ENCODE results near the gene EPHA8.

The EPHA8 gene

DNA sequence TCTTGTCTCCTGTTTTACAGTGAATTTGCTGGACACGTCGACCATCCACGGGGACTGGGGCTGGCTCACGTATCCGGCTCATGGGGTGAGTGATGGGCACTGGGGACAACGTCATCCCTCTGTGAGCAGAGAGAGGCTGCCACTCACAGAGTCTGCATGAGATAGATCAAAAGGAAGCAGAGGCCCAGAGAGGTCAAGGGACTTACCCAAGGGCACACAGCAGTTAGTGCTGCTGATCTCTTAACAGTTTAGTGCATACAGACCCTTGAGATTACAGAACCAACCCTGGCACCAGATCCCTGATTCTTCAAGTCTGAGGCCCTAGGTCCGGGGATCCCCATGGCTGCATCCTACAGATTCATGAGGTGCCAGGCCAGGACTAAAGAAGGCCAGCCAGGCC lies 6.0 kb downstream of the EPHA8 start:
- no peak for DNase-seq

DNA sequence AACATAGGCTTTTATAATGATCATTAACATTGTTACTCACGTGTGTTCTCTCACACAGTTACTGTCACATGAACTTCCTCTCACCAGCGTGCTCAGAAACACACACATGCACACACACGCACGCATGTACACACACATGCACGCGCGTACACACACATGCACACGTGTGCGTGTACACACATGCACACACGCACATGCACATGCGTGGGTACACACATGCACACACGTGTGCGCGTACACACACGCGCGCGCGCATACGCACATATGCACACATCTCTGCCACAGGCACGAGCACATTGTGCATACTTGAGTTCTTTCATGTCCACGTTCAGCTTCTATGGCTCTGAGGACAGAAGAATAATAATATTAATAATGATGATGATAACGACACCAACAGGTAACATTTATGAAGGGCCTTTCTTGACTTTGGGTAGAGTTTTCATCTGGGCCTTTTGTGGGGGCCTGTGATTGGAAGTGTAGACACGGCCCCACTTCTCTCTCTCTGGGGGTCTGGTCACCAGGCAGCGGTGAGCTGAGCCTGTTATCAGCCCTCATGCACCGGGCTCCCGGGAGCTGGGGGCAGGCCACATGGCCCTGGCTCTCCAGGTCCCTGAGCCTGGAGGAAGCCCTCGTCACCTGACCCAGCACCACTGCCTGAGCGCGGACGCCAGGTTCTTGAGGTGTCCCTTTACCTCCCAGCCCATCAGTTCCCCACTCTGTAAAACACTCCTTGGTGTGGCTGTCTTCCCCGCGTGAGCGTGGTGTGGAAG lies 7.0 kb downstream of the EPHA8 start:
- DNase-seq: no peak

GRCh38 chr1:22572818-22573217 lies 9.5 kb downstream of the EPHA8 start:
- DNase-seq: no peak

DNA sequence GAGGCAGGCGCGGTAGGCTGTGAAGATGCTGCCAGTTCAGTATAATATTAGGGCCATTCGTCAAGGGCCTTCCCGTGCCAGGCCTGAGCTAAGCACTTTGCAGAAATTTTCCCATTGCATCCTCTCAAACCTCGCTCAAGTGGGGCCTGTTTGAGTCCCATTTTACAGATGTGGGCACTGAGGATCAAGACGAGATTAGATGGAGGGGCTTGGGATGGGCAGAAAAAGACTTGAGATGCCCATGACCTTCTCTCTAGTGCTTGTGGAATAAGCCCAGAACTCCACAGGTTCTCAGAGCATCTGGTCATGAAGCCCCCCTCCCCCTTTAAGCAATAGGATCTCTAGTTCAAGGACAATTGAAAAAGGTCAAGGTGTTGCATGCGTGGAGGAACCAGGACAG lies 9.9 kb downstream of the EPHA8 start:
- no peak for DNase-seq

DNA sequence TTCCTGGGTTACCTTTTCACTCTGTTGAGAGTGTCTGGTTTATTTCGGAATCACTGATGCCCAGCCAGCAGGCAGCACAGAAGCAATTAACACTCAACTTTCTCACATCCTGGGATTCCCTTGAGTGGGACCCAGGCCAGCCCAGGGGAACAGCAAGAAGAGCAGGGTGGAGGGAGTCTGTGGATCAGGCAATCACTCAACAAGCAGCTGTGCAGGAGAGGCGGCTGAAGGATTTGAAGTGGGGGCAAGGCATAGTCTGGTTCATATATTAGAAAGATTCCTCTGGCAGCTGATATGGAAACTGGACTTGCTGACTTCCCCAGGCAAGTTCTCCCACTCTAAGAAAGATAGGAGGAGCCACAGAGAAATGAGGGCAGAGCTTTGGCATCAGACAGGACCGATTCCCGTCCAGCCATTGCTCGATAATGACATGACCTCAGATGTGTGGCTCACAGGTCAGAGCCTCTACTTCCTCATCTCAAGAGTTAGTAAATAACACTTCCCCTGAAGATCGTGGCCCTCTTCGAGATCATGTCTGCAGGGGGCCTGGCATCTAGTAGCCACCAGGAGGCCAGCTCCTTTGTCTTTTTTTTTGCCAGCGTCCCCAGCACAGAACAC lies 12.4 kb downstream of the EPHA8 start:
- peak; percentile 56 for DNase-seq

DNA sequence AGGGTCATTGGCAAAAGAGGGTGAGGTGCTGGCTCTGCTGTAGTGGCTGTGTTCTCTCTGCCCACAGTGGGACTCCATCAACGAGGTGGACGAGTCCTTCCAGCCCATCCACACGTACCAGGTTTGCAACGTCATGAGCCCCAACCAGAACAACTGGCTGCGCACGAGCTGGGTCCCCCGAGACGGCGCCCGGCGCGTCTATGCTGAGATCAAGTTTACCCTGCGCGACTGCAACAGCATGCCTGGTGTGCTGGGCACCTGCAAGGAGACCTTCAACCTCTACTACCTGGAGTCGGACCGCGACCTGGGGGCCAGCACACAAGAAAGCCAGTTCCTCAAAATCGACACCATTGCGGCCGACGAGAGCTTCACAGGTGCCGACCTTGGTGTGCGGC lies 12.9 kb downstream of the EPHA8 start:
- DNase-seq: no peak

DNA sequence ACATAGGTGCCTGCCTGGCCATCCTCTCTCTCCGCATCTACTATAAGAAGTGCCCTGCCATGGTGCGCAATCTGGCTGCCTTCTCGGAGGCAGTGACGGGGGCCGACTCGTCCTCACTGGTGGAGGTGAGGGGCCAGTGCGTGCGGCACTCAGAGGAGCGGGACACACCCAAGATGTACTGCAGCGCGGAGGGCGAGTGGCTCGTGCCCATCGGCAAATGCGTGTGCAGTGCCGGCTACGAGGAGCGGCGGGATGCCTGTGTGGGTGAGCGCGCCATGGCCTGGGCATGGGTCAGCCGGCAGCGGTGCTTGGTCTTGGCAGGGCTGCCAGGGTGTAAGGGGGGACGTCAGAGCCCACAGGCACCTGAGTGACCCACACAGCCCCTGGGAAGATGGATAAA lies 13.3 kb downstream of the EPHA8 start:
- DNase-seq: no peak

DNA sequence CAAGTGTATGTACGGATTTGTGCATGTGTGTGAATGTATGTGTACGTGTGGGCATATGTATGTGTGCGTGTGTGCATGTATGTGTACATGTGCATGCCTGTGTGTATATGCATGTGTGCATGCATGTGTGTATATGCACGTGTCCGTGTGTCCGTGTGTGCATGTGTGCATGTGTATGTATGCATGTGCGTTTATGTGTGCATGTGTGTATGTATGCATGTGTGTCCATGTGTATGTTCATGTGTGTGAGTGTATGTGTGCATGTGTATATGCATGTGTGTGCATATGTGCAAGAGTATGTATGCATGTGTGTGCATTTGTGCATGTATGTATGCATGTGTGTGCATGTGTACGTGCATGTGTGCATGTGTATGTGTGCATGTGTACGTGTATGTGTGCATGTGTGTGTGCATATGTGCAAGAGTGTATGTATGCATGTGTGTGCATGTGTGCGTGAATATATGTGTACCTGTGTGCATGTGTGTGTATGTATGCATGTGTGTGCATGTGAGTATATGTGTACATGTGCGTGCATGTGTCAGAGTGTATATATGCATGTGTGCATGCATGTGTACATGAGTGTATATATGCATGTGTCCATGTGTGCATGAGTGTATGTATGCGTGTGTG lies 15.6 kb downstream of the EPHA8 start:
- DNase-seq: no peak

- DNase-seq: no peak
Measured at GRCh38 chr1:22579541-22580155, 16.4 kb downstream of the EPHA8 start.

GRCh38 chr1:22582661-22583635 lies 19.7 kb downstream of the EPHA8 start:
- no peak for DNase-seq

- DNase-seq: no peak
Measured at GRCh38 chr1:22584001-22584562, 20.8 kb downstream of the EPHA8 start.

DNA sequence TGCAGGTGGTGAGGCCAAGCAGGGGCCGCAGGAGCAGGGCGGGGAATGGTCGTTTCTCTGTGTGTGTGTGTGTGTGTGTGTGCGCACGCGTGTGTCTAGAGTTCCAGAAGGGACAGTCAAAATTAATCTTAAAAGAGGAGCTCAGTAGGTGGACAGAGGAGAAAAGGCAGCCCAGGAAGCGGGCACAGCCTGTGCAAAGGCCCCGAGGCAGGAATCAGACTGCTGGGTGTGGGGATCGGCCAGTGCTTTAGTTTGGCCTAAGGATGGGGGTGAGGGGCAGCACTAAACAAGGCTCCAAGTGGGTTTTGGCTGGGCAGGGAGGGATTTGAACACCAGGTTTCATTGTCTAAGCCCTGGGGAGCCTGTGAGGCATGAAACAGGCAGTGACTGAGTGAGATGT lies 21.7 kb downstream of the EPHA8 start:
- DNase-seq: no peak

DNA sequence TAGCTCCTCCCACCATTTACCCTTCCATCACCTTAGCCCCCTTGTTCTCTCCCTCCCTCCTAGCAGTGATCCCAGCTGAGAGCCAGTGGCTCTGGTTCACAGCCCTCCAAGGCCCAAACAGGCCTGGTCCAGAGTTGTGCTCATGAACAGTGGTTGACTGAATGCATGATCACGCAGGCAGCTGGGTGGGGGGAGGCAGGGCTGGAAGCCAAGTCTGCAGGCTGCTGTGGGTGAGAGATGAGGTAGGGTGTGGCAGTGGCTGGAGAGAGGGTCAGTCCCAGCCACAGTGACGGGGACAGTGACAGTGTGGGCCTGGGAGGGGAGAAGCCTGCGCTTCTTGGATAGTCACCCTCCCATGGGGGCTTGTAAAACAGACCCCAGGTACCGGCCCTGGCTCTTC lies 22.2 kb downstream of the EPHA8 start:
- DNase-seq: no peak

GRCh38 chr1:22586356-22587130 lies 23.3 kb downstream of the EPHA8 start:
- no peak for DNase-seq

GRCh38 chr1:22587247-22587646 lies 24.0 kb downstream of the EPHA8 start:
- no peak for DNase-seq

DNA sequence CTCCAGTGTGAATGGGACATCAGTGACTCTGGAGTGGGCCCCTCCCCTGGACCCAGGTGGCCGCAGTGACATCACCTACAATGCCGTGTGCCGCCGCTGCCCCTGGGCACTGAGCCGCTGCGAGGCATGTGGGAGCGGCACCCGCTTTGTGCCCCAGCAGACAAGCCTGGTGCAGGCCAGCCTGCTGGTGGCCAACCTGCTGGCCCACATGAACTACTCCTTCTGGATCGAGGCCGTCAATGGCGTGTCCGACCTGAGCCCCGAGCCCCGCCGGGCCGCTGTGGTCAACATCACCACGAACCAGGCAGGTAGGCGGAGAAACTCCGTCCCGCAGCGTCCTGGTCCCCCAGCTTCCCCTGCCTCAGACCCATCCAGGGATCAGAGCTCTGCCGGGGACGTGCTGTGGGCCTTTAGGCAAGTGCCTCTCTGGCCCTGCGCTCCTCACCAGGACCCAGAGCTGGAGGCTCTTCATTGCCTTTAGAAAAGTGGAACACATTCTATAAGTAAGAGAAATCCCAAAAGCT lies 25.7 kb downstream of the EPHA8 start:
- no peak for DNase-seq

DNA sequence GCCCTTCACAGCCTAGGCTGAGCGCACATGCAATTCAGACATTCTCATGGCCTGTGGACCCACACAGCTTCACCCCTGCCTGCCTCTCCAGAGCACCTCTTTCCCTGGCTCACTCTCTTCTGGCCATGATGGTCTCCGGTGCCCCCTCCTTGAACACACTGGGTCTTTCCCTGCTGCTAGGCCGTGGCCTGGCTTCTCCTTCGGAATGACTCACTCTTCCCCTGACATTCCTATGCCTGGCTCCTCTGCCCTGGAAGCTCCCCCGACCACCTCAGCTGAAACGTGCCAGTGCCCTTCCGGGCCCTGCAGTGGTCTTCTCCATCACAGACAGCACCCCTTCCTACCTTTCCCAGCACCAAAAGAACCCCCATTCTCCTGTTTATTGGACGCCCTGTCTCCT lies 28.3 kb downstream of the EPHA8 start:
- no peak for DNase-seq

- DNase-seq: no peak
Measured at GRCh38 chr1:22592051-22592450, 28.8 kb downstream of the EPHA8 start.

GRCh38 chr1:22592919-22593790 lies 29.9 kb downstream of the EPHA8 start:
- peak; percentile 73 for DNase-seq

GRCh38 chr1:22594396-22594795 lies 31.1 kb downstream of the EPHA8 start:
- DNase-seq: no peak
